ENCODE measurements around the gene EHBP1L1.

DNA sequence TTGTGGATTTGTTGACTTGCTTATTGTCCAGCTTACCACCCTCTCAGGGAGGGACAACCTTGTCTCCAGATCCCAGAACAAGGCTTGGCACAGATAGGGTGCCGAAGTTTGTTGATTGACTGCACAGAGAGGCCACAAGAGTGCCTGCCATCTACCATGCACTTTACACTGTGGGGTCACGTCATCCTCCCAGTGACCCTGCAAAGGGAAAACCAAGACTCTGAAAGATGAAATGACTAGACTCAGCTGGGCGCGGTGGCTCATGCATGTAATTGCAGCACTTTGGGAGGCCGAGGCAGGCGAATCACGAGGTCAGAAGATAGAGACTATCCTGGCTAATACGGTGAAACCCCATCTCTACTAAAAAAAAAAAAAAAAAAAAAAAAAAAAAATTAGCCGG lies 13.1 kb upstream of the EHBP1L1 start:
- TF ChIP-seq EZH2 (IDR thresholded peaks at IDR 0.05; ENCODE audit: borderline replicate concordance, low read length), result no peak
- TF ChIP-seq, protein P1, sequence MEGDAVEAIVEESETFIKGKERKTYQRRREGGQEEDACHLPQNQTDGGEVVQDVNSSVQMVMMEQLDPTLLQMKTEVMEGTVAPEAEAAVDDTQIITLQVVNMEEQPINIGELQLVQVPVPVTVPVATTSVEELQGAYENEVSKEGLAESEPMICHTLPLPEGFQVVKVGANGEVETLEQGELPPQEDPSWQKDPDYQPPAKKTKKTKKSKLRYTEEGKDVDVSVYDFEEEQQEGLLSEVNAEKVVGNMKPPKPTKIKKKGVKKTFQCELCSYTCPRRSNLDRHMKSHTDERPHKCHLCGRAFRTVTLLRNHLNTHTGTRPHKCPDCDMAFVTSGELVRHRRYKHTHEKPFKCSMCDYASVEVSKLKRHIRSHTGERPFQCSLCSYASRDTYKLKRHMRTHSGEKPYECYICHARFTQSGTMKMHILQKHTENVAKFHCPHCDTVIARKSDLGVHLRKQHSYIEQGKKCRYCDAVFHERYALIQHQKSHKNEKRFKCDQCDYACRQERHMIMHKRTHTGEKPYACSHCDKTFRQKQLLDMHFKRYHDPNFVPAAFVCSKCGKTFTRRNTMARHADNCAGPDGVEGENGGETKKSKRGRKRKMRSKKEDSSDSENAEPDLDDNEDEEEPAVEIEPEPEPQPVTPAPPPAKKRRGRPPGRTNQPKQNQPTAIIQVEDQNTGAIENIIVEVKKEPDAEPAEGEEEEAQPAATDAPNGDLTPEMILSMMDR (conservative IDR thresholded peaks at IDR 0.05 in 1 of 2, IDR thresholded peaks at IDR 0.05 in 1 of 2; ENCODE audit: extremely low read depth in 1 of 2, insufficient read depth in 1 of 2, low read depth in 1 of 2, low read length in 2 of 2), result no peak
